GM12864 (cell line): ENCODE results near the gene NAA20.

ENCODE experiments used
- DNase-seq: peaks from one replicate; pipeline ENCODE4 v3.0.0-alpha.2; 2011; ENCODE audit warnings: low read depth
- H3K4me3 ChIP-seq: 2 replicates; pipeline ENCODE4 v1.5.1; 2011; ENCODE audit warnings: mild to moderate bottlenecking, low read depth, low read length, control low read depth
- CTCF ChIP-seq: IDR thresholded peaks from 2 replicates; pipeline ENCODE4 v1.5.1; 2011; ENCODE audit warnings: low read depth, mild to moderate bottlenecking, moderate library complexity, low read length, control low read depth, inconsistent platforms; ENCODE audit errors: missing control alignments

NAA20 gene

GRCh38 chr20:19970256-19970765 lies 46.9 kb upstream of the NAA20 start:
- H3K4me3 ChIP-seq = no peak overlapping the region
- no peak for DNase-seq
- no peak for TF ChIP-seq CTCF

GRCh38 chr20:19971116-19971515 lies 46.0 kb upstream of the NAA20 start:
- TF ChIP-seq CTCF = no peak
- H3K4me3 ChIP-seq = no peak overlapping the region
- DNase-seq = no peak

GRCh38 chr20:19973961-19974629 lies 43.1 kb upstream of the NAA20 start:
- H3K4me3 ChIP-seq = no peak overlapping the region
- TF ChIP-seq CTCF = no peak
- DNase-seq = no peak

- TF ChIP-seq CTCF = no peak
- DNase-seq = no peak
- H3K4me3 ChIP-seq = no peak overlapping the region
Measured at GRCh38 chr20:19974630-19975435, 42.3 kb upstream of the NAA20 start.

GRCh38 chr20:19975436-19975799 lies 41.7 kb upstream of the NAA20 start:
- no peak for DNase-seq

GRCh38 chr20:19975901-19976300 lies 41.3 kb upstream of the NAA20 start:
- no peak overlapping the region for H3K4me3 ChIP-seq
- TF ChIP-seq CTCF = no peak
- DNase-seq = no peak

More at GRCh38 chr20:19975436-19975799, 41.7 kb upstream of the NAA20 start:
- no peak overlapping the region for H3K4me3 ChIP-seq
- TF ChIP-seq CTCF = no peak
